ENCODE measurements around the gene EMSY. TPM values are rescaled to one million over a fixed set of nuclear protein-coding genes. Genes with fewer than 3 reads are reported as not detected.

Gene EMSY
- total and polyA plus RNA-seq, 2 of the 13 experiments (the other 11 are each of a cell fraction or from before 2014, with no cell fraction given): 11.6 to 18.5 TPM

- TF ChIP-seq ATF7-NPFF (CRISPR knock-in tag; IDR thresholded peaks at IDR 0.05; ENCODE audit: low read depth) (0 out of 2 replicates have a peak, but pooled peaks have one; percentile 54), DBP (CRISPR knock-in tag; IDR thresholded peaks at IDR 0.05; ENCODE audit: not compliant biosample characterization) (no peak), ZNF143 (CRISPR knock-in tag; IDR thresholded peaks at IDR 0.05) (peak; percentile 97), FIP1L1 (IDR thresholded peaks at IDR 0.05; ENCODE audit: borderline replicate concordance, insufficient read depth, low read depth, low read length) (no peak), KAT2B (IDR thresholded peaks at IDR 0.05; ENCODE audit: borderline replicate concordance, low read depth, low read length) (no peak), NFIC (IDR thresholded peaks at IDR 0.05; ENCODE audit: low read length) (no peak), ZNF230 (CRISPR knock-in tag; IDR thresholded peaks at IDR 0.05) (0 out of 2 replicates have a peak, but pooled peaks have one; percentile 66), THAP11 (CRISPR knock-in tag; IDR thresholded peaks at IDR 0.05) (peak; percentile 98), TEF (CRISPR knock-in tag; IDR thresholded peaks at IDR 0.05) (no peak), ZNF331 (CRISPR knock-in tag; IDR thresholded peaks at IDR 0.05) (peak; percentile 55), ZKSCAN1 (IDR thresholded peaks at IDR 0.05; ENCODE audit: low read length) (no peak), TBX3 (IDR thresholded peaks at IDR 0.05; ENCODE audit: borderline replicate concordance) (no peak), ZNF570 (CRISPR knock-in tag; IDR thresholded peaks at IDR 0.05; ENCODE audit: borderline replicate concordance) (no peak), HINFP (CRISPR knock-in tag; IDR thresholded peaks at IDR 0.05; ENCODE audit: low read depth) (peak; percentile 31; the same call in 1 of the 2 replicates), NFAT5 (CRISPR knock-in tag; IDR thresholded peaks at IDR 0.05) (no peak), ARID4A (CRISPR knock-in tag; IDR thresholded peaks at IDR 0.05; ENCODE audit: borderline replicate concordance) (peak; percentile 79)
Observed at GRCh38 chr11:76444384-76445120, at the start of gene EMSY (continued).
